ENCODE data around the gene RBMS3. TPM values are rescaled to one million over a fixed set of nuclear protein-coding genes. Genes with fewer than 3 reads are reported as not detected.
"Not testable (repeated sequence)": the region's sequence is repeated elsewhere in the genome, so short reads cannot be mapped to it uniquely, and the experiment has no call there.

Gene RBMS3
- total RNA-seq, 1 donor = 81.1 TPM

DNA sequence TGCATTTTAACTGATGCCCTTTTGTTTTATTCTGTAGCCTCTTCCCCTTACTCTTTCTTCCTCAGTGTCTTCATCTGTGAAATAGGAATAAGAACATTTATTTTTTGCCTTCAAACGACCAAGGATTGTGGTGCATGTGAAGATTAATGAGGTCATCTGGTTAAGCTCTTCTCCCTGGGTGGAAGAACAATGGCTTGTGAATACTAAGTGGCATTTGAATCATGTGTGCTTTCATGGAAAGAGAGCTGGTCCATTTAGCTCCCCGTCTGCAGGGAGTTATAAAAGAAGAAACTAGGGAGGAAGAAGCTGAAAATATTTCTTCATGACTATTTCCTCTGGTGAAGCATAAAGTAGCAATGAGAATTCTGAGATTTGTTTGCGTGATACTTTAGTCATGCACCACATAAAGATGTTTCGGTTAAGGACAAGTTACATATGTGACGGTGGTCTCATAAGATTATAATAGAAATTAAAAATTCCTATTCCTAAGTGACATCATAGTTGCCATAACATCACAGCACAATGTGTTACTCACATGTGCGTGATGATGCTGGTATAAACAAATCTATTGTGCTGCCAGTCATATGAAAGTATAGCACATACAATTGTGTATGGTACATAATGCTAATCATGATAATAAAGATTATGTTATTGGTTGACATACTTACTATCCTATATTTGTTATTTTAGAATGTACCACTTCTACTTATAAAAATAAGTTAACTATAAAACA lies 374.3 kb downstream of the RBMS3 start:
- H2AFZ ChIP-seq (ENCODE audit: low read length) = no peak overlapping the region
- H3K27ac ChIP-seq (ENCODE audit: low read depth, low read length) = no peak overlapping the region
- H3K9me3 ChIP-seq (ENCODE audit: low read depth, low read length) = no peaks in the 10 kb centered on the region
- DNase-seq (ENCODE audit: insufficient read length, low spot score, missing footprints) = no peak
- no peak overlapping the region for H3K4me2 ChIP-seq (ENCODE audit: insufficient read depth, low read length)
- peaks cover 4% of the 10 kb centered on the region for H3K79me2 ChIP-seq (ENCODE audit: insufficient read depth, low read length)
- H3K4me1 ChIP-seq (ENCODE audit: insufficient read depth, low read length) = peaks cover 8% of the 10 kb centered on the region
- no peaks in the 10 kb centered on the region for H4K20me1 ChIP-seq (ENCODE audit: insufficient read depth, low read length)
- H3K27me3 ChIP-seq (ENCODE audit: insufficient read depth, low read length) = no peaks in the 10 kb centered on the region
- TF ChIP-seq, protein P1, sequence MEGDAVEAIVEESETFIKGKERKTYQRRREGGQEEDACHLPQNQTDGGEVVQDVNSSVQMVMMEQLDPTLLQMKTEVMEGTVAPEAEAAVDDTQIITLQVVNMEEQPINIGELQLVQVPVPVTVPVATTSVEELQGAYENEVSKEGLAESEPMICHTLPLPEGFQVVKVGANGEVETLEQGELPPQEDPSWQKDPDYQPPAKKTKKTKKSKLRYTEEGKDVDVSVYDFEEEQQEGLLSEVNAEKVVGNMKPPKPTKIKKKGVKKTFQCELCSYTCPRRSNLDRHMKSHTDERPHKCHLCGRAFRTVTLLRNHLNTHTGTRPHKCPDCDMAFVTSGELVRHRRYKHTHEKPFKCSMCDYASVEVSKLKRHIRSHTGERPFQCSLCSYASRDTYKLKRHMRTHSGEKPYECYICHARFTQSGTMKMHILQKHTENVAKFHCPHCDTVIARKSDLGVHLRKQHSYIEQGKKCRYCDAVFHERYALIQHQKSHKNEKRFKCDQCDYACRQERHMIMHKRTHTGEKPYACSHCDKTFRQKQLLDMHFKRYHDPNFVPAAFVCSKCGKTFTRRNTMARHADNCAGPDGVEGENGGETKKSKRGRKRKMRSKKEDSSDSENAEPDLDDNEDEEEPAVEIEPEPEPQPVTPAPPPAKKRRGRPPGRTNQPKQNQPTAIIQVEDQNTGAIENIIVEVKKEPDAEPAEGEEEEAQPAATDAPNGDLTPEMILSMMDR (IDR thresholded peaks at IDR 0.05; ENCODE audit: extremely low read depth, low read depth, low read length) = no peak
- no peaks in the 10 kb centered on the region for H3K36me3 ChIP-seq (ENCODE audit: insufficient read depth, low read length)
- no peak overlapping the region for H3K4me3 ChIP-seq (ENCODE audit: insufficient read depth, low read length)

DNA sequence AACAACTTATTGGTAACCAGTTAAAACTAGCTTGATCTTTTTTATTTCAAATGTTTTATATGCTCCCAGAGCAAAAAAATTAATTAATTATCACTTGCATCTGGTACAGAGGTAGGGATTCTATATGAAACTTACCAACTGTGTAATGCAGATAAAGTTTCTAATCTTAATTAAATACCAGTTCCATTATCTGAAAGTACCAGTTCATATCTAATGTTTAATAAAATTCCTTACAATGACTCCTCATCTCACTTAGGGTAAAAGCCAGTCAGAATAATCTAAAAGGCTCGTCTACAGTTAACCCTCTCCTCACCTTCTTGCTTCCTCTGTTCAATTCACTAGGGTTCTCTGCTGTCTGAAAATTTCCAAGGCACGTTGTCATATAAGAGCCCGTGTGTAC lies 384.8 kb downstream of the RBMS3 start:
- Histone ChIP-seq H3K4me2 (ENCODE audit: insufficient read depth, low read length) (no peak overlapping the region), H3K4me3 (ENCODE audit: insufficient read depth, low read length) (no peak overlapping the region), H3K27ac (ENCODE audit: low read depth, low read length) (no peak overlapping the region), H4K20me1 (ENCODE audit: insufficient read depth, low read length) (no peaks in the 10 kb centered on the region), H3K79me2 (ENCODE audit: insufficient read depth, low read length) (no peaks in the 10 kb centered on the region), H3K27me3 (ENCODE audit: insufficient read depth, low read length) (no peaks in the 10 kb centered on the region), H2AFZ (ENCODE audit: low read length) (no peak overlapping the region), H3K36me3 (ENCODE audit: insufficient read depth, low read length) (peaks cover 2% of the 10 kb centered on the region), H3K4me1 (ENCODE audit: insufficient read depth, low read length) (no peaks in the 10 kb centered on the region), H3K9me3 (ENCODE audit: low read depth, low read length) (no peaks in the 10 kb centered on the region)
- TF ChIP-seq, protein P1 (IDR thresholded peaks at IDR 0.05; ENCODE audit: extremely low read depth, low read depth, low read length) = no peak
- DNase-seq (ENCODE audit: insufficient read length, low spot score, missing footprints) = no peak

DNA sequence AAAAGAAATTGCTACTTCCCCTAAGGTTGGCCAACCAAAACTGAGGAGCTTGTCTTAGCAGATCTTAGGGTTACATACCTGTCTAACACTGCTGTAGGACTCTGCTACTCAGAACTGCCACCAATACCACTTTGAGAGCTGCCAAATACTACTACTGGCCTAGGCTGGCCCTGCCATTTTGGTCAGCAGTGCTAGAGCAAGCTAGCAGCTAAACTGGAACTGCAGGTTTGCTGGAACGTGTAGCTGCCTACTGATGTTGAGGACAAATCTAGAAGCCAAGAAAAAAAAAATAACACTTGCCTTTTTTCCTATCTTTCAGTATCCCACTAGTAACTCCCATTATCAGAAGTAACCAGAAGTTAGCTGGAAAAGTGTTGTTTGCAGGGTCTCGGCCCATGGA lies 387.4 kb downstream of the RBMS3 start:
- Histone ChIP-seq H3K27ac (ENCODE audit: low read depth, low read length) (no peak overlapping the region), H3K4me2 (ENCODE audit: insufficient read depth, low read length) (no peak overlapping the region), H3K79me2 (ENCODE audit: insufficient read depth, low read length) (no peaks in the 10 kb centered on the region), H3K36me3 (ENCODE audit: insufficient read depth, low read length) (no peaks in the 10 kb centered on the region), H3K27me3 (ENCODE audit: insufficient read depth, low read length) (no peaks in the 10 kb centered on the region), H2AFZ (ENCODE audit: low read length) (no peak overlapping the region), H3K4me1 (ENCODE audit: insufficient read depth, low read length) (no peaks in the 10 kb centered on the region), H3K9me3 (ENCODE audit: low read depth, low read length) (no peaks in the 10 kb centered on the region), H4K20me1 (ENCODE audit: insufficient read depth, low read length) (no peaks in the 10 kb centered on the region), H3K4me3 (ENCODE audit: insufficient read depth, low read length) (no peak overlapping the region)
- no peak for DNase-seq (ENCODE audit: insufficient read length, low spot score, missing footprints)
- TF ChIP-seq, protein P1 (IDR thresholded peaks at IDR 0.05; ENCODE audit: extremely low read depth, low read depth, low read length) = no peak

DNA sequence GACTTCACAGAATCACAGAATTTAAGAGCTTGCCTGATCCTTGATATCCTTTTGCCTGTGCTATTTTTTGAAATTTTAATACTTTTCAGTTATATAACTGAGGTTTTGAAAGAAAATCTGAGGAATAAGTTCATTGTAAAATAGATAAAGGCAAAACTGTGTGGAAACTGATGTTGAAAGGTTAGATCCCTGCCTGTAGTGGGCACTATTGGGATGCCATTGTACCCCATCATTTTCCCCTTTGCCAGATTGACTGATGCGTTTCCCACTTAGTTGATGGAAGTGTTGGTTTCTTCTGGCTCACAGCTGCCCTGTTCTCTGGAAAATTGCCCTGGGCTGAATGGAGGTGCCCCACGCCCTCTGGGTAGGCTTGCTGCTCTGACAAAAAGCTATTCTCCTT lies 387.9 kb downstream of the RBMS3 start:
- DNase-seq (ENCODE audit: insufficient read length, low spot score, missing footprints) = no peak
- H4K20me1 ChIP-seq (ENCODE audit: insufficient read depth, low read length) = no peaks in the 10 kb centered on the region
- H3K36me3 ChIP-seq (ENCODE audit: insufficient read depth, low read length) = no peaks in the 10 kb centered on the region
- H3K79me2 ChIP-seq (ENCODE audit: insufficient read depth, low read length) = no peaks in the 10 kb centered on the region
- H3K4me2 ChIP-seq (ENCODE audit: insufficient read depth, low read length) = no peak overlapping the region
- H3K4me1 ChIP-seq (ENCODE audit: insufficient read depth, low read length) = no peaks in the 10 kb centered on the region
- H3K9me3 ChIP-seq (ENCODE audit: low read depth, low read length) = no peaks in the 10 kb centered on the region
- H3K27me3 ChIP-seq (ENCODE audit: insufficient read depth, low read length) = no peaks in the 10 kb centered on the region
- H3K27ac ChIP-seq (ENCODE audit: low read depth, low read length) = no peak overlapping the region
- TF ChIP-seq, protein P1 (IDR thresholded peaks at IDR 0.05; ENCODE audit: extremely low read depth, low read depth, low read length) = no peak
- no peak overlapping the region for H2AFZ ChIP-seq (ENCODE audit: low read length)
- H3K4me3 ChIP-seq (ENCODE audit: insufficient read depth, low read length) = no peak overlapping the region

DNA sequence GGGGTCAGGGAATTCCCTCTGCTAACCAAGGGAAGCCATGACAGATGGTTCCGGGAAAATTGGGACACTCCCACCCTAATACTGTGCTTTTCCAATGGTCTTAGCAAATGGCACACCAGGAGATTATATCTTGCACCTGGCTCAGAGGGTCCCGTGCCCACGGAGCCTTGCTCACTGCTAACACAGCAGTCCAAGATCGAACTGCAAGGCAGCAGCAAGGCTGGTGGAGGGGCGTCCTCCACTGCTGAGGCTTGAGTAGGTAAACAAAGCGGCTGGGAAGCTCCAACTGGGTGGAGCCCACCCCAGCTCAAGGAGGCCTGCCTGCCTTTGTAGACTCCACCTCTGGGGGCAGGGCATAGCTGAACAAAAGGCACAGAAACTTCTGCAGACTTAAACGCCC lies 389.6 kb downstream of the RBMS3 start:
- H2AFZ ChIP-seq (ENCODE audit: low read length); DNase-seq (ENCODE audit: insufficient read length, low spot score, missing footprints); H3K27me3 ChIP-seq (ENCODE audit: insufficient read depth, low read length); H3K4me3 ChIP-seq (ENCODE audit: insufficient read depth, low read length); H3K27ac ChIP-seq (ENCODE audit: low read depth, low read length); H3K9me3 ChIP-seq (ENCODE audit: low read depth, low read length); H3K4me1 ChIP-seq (ENCODE audit: insufficient read depth, low read length); H4K20me1 ChIP-seq (ENCODE audit: insufficient read depth, low read length); H3K4me2 ChIP-seq (ENCODE audit: insufficient read depth, low read length); H3K79me2 ChIP-seq (ENCODE audit: insufficient read depth, low read length); H3K36me3 ChIP-seq (ENCODE audit: insufficient read depth, low read length): not testable (repeated sequence)

Measured in osteoblast (primary cell).